Nephron (organoid): ENCODE data around the gene OLFML3.

ENCODE experiments used
- H3K27ac Mint-ChIP-seq, 3 experiments: 2 replicates each; pipeline ENCODE4 v1.8.0; 2020; ENCODE audit warnings: mixed read lengths in 3 of 3, mild to moderate bottlenecking in 2 of 3, moderate library complexity in 1 of 3
- H3K27me3 Mint-ChIP-seq: 2 replicates; pipeline ENCODE4 v1.8.0; 2021; ENCODE audit warnings: low read depth, mild to moderate bottlenecking, moderate library complexity, mixed read lengths
- H3K36me3 Mint-ChIP-seq: 2 replicates; pipeline ENCODE4 v1.8.0; 2020; ENCODE audit warnings: low read depth, mixed read lengths
- H3K4me1 Mint-ChIP-seq: 2 replicates; pipeline ENCODE4 v1.8.0; 2020; ENCODE audit warnings: mixed read lengths
- H3K4me3 Mint-ChIP-seq, 3 experiments: 2 replicates each; pipeline ENCODE4 v1.8.0; 2020; ENCODE audit warnings: mild to moderate bottlenecking in 3 of 3, mixed read lengths in 3 of 3, moderate library complexity in 2 of 3
- H3K9me3 Mint-ChIP-seq: 2 replicates; pipeline ENCODE4 v1.8.0; 2020; ENCODE audit warnings: mixed read lengths
- CTCF ChIP-seq, 3 experiments: fragments of 200-600 bp; sonication (generic); IDR thresholded peaks; one replicate each; pipeline ENCODE4 v1.5.0; 2021; ENCODE audit warnings: antibody characterized with exemption in 3 of 3; ENCODE audit not compliant: unreplicated experiment in 3 of 3

OLFML3 gene

DNA sequence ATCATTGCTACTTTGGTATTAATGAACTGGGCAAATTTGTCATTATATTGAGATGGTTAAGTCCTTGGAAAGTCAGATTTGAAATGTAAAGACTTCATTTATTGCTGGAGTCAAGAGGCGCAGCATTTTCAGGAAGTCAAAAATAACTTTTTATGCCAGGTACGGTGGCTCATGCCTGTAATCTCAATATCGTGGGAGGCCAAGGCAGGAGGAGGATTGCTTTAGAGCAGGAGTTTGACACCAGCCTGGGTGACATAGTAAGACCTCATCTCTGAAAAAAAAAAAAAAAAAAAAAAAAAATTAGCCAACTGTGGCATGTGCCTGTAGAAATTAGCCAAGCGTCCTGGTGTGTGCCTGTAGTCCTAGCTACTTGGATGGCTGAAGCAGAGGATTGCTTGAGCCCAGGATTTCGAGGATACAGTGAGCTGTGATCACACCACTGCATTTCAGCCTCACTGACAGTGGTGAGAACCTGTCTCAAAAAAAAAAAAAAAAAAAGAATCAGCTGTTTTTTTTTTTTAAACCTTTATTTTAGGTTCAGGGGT lies 44.7 kb upstream of the OLFML3 start:
- H3K4me3 Mint-ChIP-seq, result no peak overlapping the region
- H3K36me3 Mint-ChIP-seq, result no peaks in the 10 kb centered on the region
- peaks cover 46% of the 10 kb centered on the region for H3K4me1 Mint-ChIP-seq
- H3K27me3 Mint-ChIP-seq, result no peaks in the 10 kb centered on the region
- TF ChIP-seq CTCF (IDR thresholded peaks at IDR 0.05; ENCODE audit: unreplicated experiment in 3 of 3), result no peak
- no peaks in the 10 kb centered on the region for H3K9me3 Mint-ChIP-seq
- no peak overlapping the region for H3K27ac Mint-ChIP-seq

DNA sequence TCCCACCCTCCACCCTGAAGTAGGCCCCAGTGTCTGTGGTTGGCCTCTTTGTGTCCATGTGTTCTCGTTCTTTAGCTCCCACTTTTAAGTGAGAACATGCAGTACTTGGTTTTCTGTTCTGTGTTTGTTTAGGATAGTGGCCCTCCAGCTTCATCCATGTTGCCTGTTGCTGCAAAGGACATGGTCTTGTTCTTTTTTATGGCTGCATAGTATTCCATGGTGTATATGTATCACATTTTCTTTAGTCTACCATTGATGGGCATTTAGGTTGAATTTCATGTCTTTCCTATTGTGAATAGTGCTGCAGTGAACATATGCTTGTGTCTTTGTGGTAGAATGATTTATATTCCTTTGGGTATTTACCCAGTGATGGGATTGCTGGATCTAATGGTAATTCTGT lies 44.1 kb upstream of the OLFML3 start:
- H3K27me3 Mint-ChIP-seq, result no peaks in the 10 kb centered on the region
- no peaks in the 10 kb centered on the region for H3K9me3 Mint-ChIP-seq
- H3K4me1 Mint-ChIP-seq, result peaks cover 46% of the 10 kb centered on the region
- no peak for TF ChIP-seq CTCF (IDR thresholded peaks at IDR 0.05; ENCODE audit: unreplicated experiment in 3 of 3)
- H3K36me3 Mint-ChIP-seq, result peaks cover under 1% of the 10 kb centered on the region
- H3K27ac Mint-ChIP-seq, result no peak overlapping the region
- H3K4me3 Mint-ChIP-seq, result no peak overlapping the region

- Mint-ChIP-seq H3K27me3 (no peaks in the 10 kb centered on the region), H3K9me3 (no peaks in the 10 kb centered on the region), H3K36me3 (peaks cover 8% of the 10 kb centered on the region), H3K4me1 (peaks cover 42% of the 10 kb centered on the region), H3K27ac (no peak overlapping the region), H3K4me3 (no peak overlapping the region)
- no peak for TF ChIP-seq CTCF (IDR thresholded peaks at IDR 0.05; ENCODE audit: unreplicated experiment in 3 of 3)
Observed at GRCh38 chr1:113935970-113936369, 43.3 kb upstream of the OLFML3 start.

- peaks cover 14% of the 10 kb centered on the region for H3K36me3 Mint-ChIP-seq
- no peaks in the 10 kb centered on the region for H3K27me3 Mint-ChIP-seq
- no peak for TF ChIP-seq CTCF (IDR thresholded peaks at IDR 0.05; ENCODE audit: unreplicated experiment in 3 of 3)
- no peaks in the 10 kb centered on the region for H3K9me3 Mint-ChIP-seq
- H3K4me3 Mint-ChIP-seq, result no peak overlapping the region
- peaks cover 31% of the 10 kb centered on the region for H3K4me1 Mint-ChIP-seq
- no peak overlapping the region for H3K27ac Mint-ChIP-seq
Observed at GRCh38 chr1:113937146-113937545, 42.1 kb upstream of the OLFML3 start.

GRCh38 chr1:113938192-113938591 lies 41.1 kb upstream of the OLFML3 start:
- Mint-ChIP-seq H3K4me1 (peaks cover 22% of the 10 kb centered on the region), H3K4me3 (no peak overlapping the region), H3K36me3 (peaks cover 21% of the 10 kb centered on the region), H3K27me3 (no peaks in the 10 kb centered on the region), H3K27ac (no peak overlapping the region), H3K9me3 (no peaks in the 10 kb centered on the region)
- no peak for TF ChIP-seq CTCF (IDR thresholded peaks at IDR 0.05; ENCODE audit: unreplicated experiment in 3 of 3)
